Parathyroid adenoma (tissue), 2 donors: ENCODE data around the gene LRRK1.
A peak's percentile ranks its signal among the peaks of the same experiment; 100 is the strongest.

ENCODE experiments used
- H2AFZ ChIP-seq: fragments of 300-600 bp; sonication (generic); one replicate; pipeline ENCODE4 v1.7.0; 2017; ENCODE audit warnings: antibody characterized with exemption, mild to moderate bottlenecking
- H3K27ac ChIP-seq: fragments of 300-600 bp; sonication (generic); one replicate; pipeline ENCODE4 v1.7.0; 2017
- H3K27me3 ChIP-seq: fragments of 300-600 bp; sonication (generic); one replicate; pipeline ENCODE4 v1.7.0; 2017; ENCODE audit warnings: low read length; ENCODE audit not compliant: control insufficient read depth, insufficient read depth
- H3K36me3 ChIP-seq: fragments of 300-600 bp; sonication (generic); one replicate; pipeline ENCODE4 v1.7.0; 2017; ENCODE audit warnings: low read length; ENCODE audit not compliant: control insufficient read depth, insufficient read depth
- H3K4me1 ChIP-seq: fragments of 300-600 bp; sonication (generic); one replicate; pipeline ENCODE4 v1.7.0; 2017; ENCODE audit warnings: control low read depth
- H3K4me2 ChIP-seq: fragments of 300-600 bp; sonication (generic); one replicate; pipeline ENCODE4 v1.7.0; 2017; ENCODE audit warnings: low read length
- H3K4me3 ChIP-seq: fragments of 300-600 bp; sonication (generic); one replicate; pipeline ENCODE4 v1.7.0; 2017; ENCODE audit warnings: low read depth, low read length
- H3K79me2 ChIP-seq: fragments of 300-600 bp; sonication (generic); one replicate; pipeline ENCODE4 v1.7.0; 2017; ENCODE audit warnings: control low read depth
- H3K9ac ChIP-seq: fragments of 300-600 bp; sonication (generic); one replicate; pipeline ENCODE4 v1.7.0; 2017; ENCODE audit warnings: mild to moderate bottlenecking
- H3K9me3 ChIP-seq: fragments of 300-600 bp; sonication (generic); one replicate; pipeline ENCODE4 v1.7.0; 2017; ENCODE audit warnings: low read length; ENCODE audit not compliant: control insufficient read depth
- TF ChIP-seq, protein P1 (sequence below): fragments of 300-600 bp; sonication (generic); IDR thresholded peaks from one replicate; pipeline ENCODE4 v1.7.0; 2017; ENCODE audit warnings: antibody characterized with exemption, mild to moderate bottlenecking
- donor health status: primary hyperparathyroidism.

LRRK1 gene, protein sequence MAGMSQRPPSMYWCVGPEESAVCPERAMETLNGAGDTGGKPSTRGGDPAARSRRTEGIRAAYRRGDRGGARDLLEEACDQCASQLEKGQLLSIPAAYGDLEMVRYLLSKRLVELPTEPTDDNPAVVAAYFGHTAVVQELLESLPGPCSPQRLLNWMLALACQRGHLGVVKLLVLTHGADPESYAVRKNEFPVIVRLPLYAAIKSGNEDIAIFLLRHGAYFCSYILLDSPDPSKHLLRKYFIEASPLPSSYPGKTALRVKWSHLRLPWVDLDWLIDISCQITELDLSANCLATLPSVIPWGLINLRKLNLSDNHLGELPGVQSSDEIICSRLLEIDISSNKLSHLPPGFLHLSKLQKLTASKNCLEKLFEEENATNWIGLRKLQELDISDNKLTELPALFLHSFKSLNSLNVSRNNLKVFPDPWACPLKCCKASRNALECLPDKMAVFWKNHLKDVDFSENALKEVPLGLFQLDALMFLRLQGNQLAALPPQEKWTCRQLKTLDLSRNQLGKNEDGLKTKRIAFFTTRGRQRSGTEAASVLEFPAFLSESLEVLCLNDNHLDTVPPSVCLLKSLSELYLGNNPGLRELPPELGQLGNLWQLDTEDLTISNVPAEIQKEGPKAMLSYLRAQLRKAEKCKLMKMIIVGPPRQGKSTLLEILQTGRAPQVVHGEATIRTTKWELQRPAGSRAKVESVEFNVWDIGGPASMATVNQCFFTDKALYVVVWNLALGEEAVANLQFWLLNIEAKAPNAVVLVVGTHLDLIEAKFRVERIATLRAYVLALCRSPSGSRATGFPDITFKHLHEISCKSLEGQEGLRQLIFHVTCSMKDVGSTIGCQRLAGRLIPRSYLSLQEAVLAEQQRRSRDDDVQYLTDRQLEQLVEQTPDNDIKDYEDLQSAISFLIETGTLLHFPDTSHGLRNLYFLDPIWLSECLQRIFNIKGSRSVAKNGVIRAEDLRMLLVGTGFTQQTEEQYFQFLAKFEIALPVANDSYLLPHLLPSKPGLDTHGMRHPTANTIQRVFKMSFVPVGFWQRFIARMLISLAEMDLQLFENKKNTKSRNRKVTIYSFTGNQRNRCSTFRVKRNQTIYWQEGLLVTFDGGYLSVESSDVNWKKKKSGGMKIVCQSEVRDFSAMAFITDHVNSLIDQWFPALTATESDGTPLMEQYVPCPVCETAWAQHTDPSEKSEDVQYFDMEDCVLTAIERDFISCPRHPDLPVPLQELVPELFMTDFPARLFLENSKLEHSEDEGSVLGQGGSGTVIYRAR (N-terminal part only)

DNA sequence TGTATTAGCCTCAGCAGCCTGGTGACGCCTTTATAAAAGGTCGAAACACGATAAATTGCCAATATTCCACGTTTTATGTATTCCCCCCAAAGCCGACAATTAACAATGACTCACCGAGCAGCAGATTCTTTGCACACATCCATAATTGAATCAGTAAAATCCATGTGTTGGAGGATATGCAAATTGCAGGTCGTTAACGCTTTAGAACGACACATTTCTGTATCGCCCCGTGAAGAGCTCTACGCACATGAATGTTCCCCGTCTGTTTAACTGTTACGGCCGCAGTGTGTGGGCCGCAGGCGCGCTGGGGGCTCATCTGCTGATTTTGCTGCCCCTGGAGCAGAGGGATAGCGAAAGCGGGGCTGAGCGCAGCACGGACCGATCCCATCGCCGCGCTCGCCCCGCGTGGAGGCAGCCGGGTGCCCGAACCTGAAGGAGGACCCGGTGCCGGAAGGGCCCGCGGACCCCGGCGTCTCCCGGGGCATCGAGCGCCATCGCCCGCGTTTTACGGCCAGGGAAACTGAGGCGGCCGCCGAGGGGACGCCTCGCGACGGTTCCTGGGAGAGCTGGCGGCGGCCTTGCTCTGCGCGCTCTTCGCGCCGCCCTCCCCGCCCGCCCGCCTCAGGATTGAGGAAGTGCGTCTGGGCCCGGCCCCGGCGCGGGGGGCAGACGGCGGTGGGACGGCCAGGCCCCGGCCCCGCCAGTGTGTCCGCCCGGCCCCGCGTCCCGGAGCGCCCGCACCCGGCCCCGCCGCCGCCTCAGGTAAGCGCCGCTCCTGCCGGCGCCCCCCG lies at the start of gene LRRK1:
Gene LRRK1, plus strand, starts transcription at position 668 of the 791 bp plus-strand sequence. CDS start 5,276 bp downstream, outside the sequence.
- H3K79me2 ChIP-seq: no peaks in the 10 kb centered on the region
- no peak within 1 kb of the TSS for H3K27ac ChIP-seq
- no peaks in the 10 kb centered on the region for H3K4me1 ChIP-seq
- peak within 1 kb of the TSS; percentile 49 for H3K4me3 ChIP-seq
- H3K9ac ChIP-seq: no peak within 1 kb of the TSS
- no peaks in the 10 kb centered on the region for H3K36me3 ChIP-seq
- TF ChIP-seq, protein P1, sequence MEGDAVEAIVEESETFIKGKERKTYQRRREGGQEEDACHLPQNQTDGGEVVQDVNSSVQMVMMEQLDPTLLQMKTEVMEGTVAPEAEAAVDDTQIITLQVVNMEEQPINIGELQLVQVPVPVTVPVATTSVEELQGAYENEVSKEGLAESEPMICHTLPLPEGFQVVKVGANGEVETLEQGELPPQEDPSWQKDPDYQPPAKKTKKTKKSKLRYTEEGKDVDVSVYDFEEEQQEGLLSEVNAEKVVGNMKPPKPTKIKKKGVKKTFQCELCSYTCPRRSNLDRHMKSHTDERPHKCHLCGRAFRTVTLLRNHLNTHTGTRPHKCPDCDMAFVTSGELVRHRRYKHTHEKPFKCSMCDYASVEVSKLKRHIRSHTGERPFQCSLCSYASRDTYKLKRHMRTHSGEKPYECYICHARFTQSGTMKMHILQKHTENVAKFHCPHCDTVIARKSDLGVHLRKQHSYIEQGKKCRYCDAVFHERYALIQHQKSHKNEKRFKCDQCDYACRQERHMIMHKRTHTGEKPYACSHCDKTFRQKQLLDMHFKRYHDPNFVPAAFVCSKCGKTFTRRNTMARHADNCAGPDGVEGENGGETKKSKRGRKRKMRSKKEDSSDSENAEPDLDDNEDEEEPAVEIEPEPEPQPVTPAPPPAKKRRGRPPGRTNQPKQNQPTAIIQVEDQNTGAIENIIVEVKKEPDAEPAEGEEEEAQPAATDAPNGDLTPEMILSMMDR: no peak
- peak within 1 kb of the TSS; percentile 50 for H2AFZ ChIP-seq
- no peaks in the 10 kb centered on the region for H3K27me3 ChIP-seq
- H3K9me3 ChIP-seq: no peaks in the 10 kb centered on the region
- peak within 1 kb of the TSS; percentile 83 for H3K4me2 ChIP-seq

DNA sequence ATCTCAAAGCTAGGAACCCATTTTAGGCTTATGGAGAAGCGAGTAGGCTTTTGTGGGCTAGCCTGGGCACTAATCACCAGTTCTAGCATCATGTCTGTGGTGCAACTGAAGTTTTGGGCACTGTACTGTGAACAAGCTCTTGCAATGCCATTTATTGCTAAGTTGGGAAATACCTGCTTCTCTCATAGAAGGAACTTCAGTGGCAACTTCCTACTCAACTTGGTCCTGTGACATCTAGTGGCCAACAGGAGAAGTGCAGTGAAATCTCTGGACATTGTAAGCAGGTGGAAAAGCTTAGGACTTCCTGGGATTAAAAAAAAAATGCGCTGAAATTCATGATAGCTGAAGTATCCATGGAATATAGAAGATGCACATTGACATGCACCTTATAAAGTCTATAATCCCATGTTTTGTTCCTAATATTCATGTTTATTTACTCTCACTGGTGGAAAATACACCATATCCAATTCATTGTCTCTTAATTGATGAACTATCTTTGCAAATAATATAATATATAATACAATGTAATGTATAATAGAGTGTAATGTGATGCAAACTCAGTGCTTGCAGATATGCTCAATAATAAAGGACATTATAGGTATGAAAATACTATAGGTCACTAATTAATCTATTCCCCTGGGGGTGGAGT lies 46.0 kb upstream of the LRRK1 start:
- Histone ChIP-seq H3K9ac (no peak overlapping the region), H2AFZ (no peak overlapping the region), H3K27ac (no peak overlapping the region), H3K79me2 (no peaks in the 10 kb centered on the region), H3K4me1 (no peaks in the 10 kb centered on the region), H3K4me2 (no peak overlapping the region), H3K36me3 (no peaks in the 10 kb centered on the region), H3K27me3 (no peaks in the 10 kb centered on the region), H3K4me3 (no peak overlapping the region), H3K9me3 (no peaks in the 10 kb centered on the region)
- TF ChIP-seq, protein P1: peak; percentile 69

DNA sequence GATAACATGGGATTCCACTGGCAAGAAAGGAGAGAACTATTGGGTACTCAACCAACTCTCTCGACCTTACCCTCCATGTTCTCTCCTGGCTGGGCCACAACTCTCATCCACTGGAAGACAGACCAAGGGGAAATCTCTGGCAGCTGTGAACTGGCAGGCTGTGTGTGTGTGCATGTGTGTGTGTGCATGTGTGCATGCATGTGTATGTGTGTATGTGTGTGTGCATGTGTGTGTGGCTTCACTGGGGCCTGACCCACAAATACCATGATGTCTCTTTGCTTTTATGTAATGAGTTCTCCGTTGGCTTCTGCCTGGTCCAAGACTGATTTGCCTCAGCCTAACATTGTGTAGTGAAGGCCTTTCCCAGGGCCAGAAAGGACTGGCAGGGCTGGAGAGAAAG lies 43.7 kb upstream of the LRRK1 start:
- Histone ChIP-seq H3K9ac (no peak overlapping the region), H3K4me2 (no peak overlapping the region), H3K27me3 (no peaks in the 10 kb centered on the region), H3K9me3 (no peaks in the 10 kb centered on the region), H3K27ac (no peak overlapping the region), H2AFZ (no peak overlapping the region), H3K4me1 (no peaks in the 10 kb centered on the region), H3K36me3 (no peaks in the 10 kb centered on the region), H3K4me3 (no peak overlapping the region), H3K79me2 (no peaks in the 10 kb centered on the region)
- TF ChIP-seq, protein P1: no peak

DNA sequence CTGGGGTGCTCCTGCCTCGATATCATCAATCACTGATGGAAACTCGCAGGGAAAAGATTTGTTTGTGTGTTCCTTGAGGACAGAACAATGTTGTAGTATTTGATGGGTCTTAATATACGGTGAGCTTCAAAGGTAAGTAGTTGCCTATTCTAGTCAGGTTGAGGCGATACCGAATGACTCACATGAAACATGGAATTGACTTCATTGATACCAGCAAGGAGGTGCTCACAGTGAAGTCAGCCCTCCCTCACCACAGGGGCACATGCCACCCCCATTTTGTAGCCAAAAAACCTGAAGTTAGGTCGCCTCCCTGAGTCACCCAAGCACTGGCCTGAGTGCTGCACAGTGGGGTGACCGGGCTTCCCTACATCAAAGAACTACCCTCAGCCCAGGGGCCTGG lies 43.2 kb upstream of the LRRK1 start:
- H3K4me1 ChIP-seq: no peaks in the 10 kb centered on the region
- no peaks in the 10 kb centered on the region for H3K27me3 ChIP-seq
- H3K9ac ChIP-seq: no peak overlapping the region
- H3K27ac ChIP-seq: no peak overlapping the region
- H3K4me2 ChIP-seq: no peak overlapping the region
- H2AFZ ChIP-seq: no peak overlapping the region
- no peaks in the 10 kb centered on the region for H3K9me3 ChIP-seq
- no peaks in the 10 kb centered on the region for H3K36me3 ChIP-seq
- TF ChIP-seq, protein P1: no peak
- H3K4me3 ChIP-seq: no peak overlapping the region
- H3K79me2 ChIP-seq: no peaks in the 10 kb centered on the region
